ENCODE measurements around the gene EIF4G3.
"Not testable (repeated sequence)": the region's sequence is repeated elsewhere in the genome, so short reads cannot be mapped to it uniquely, and the experiment has no call there.

The EIF4G3 gene

DNA sequence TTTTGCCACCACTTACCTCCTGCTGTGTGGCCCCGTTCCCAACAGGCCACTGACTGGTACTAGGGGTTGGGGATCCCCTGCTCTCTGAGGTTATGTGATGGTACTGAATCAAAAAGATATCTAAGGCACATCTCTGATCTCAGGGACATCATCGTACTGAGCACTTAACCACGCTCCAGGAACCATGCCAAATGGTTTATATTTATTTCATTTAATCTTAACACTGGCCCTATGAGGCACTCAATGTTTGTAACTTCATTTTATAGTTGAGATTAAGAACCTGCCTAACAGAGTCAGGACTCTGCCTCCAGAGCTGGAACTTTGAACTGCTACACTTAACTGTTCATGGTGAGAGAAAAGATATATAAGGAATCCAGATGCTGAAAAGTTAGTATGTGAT lies 291.6 kb downstream of the EIF4G3 start:
- no peak for DNase-seq (ENCODE audit: low read depth in 2 of 2, low spot score in 1 of 2)

DNA sequence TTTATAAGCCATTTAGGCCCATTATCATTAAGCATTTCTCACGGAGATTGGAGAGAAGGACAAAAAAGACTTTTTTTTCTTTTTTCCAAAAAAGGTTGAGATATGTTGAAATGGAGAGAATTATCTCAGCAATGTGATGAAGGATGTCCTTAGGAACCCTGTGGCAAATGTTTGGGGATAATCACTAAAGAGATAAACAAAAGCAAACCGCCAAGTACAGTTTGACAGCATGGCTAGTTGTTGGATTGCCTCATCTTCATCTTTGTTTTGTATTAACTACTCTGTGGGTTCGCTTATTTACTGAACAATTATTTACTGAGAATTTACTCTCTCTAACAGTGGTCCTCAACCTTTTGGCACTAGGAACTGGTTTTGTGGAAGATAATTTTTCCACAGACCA lies 292.2 kb downstream of the EIF4G3 start:
- no peak for DNase-seq (ENCODE audit: low read depth in 2 of 2, low spot score in 1 of 2)

DNA sequence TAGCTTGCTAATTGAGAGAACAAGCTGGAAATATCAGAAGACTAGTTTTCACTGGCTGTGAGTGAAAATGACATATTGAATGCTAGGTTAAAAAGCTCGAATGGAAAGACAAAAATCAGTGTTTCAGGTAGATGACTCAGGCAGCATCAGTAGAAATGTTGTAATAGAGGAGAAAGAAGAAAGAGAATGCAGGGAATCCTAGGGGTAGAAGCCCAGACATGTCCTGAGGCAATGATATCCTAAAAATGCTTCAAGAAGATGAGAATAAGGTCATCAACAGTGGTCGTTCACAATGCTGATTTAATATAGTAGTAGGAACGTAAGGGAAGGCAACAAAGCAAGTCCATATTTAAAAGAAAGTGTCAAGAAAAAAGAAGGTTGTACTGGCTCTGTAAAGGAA lies 292.9 kb downstream of the EIF4G3 start:
- DNase-seq (ENCODE audit: low read depth in 2 of 2, low spot score in 1 of 2), result no peak

DNA sequence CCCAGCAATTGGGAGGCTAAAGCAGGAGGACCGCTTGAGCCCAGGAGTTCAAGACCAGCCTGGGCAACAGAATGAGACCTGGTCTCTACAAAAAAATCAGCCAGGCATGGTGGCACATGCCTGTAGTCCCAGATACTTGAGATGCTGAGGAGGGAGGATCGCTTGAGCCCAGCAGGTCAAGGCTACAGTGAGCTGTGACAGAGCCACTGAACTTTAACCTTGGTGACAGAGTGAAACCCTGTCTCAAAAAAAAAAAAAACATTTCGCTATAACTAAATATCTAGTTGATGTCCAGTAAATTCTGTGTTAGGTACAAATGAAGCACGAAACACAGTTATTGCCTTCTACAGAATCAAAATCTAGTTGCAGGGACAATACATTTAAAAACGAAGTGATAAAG lies 293.9 kb downstream of the EIF4G3 start:
- DNase-seq (ENCODE audit: low read depth in 2 of 2, low spot score in 1 of 2), result no peak

DNA sequence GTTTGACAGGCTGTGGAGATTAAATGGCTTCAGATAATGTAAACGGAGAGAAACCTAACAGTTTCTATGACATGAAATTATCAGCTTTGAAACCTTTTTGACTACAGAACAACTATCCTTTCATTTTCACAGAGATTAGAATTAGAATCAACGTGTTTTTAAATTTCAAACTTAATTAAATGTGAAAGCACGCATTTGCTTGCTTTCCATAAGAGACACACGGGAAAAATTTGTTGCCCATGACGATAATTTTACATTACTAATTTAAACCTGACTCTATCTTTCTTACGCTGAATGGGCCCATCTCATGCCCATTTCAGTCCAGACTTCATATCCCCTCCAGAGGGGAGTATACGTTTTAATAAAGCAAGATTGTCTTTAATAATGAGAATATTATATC lies 297.9 kb downstream of the EIF4G3 start:
- DNase-seq (ENCODE audit: low read depth in 2 of 2, low spot score in 1 of 2), result no peak

DNA sequence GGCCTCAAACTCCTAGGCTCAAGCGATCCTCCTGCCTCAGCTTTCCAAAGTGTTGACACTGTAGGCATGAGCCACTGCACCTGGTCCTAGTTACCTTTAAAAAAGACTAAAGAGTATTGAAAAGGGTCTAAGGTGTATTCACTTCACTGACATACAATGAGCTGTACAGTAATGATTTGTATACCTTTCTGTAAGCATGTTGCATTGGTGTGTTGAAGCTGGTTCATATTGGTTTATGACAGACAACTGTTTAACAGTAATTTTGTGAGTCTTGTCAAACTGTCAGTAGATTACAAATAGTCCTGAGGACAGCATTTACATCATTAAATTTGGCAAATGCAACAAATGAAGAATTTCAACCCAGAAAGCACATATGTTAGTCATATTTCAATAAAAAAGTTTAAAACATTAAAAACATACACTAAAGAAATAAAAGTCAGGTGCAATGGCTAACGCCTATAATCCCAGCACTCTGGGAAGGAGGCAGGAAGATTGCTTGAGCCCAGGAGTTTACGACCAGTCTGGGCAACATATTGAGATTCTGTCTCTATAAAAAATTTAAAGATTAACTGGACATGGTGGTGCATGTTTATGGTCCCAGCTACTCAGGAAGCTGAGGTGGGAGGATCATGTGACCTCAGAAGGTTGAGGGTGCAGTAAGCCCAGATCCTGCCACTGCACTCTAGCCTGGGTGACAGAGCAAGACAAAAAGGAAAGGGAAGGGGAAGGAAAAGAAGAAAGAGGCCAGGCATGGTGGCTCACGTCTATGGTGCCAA lies 301.3 kb downstream of the EIF4G3 start:
- DNase-seq (ENCODE audit: low read depth in 2 of 2, low spot score in 1 of 2), result no peak

DNA sequence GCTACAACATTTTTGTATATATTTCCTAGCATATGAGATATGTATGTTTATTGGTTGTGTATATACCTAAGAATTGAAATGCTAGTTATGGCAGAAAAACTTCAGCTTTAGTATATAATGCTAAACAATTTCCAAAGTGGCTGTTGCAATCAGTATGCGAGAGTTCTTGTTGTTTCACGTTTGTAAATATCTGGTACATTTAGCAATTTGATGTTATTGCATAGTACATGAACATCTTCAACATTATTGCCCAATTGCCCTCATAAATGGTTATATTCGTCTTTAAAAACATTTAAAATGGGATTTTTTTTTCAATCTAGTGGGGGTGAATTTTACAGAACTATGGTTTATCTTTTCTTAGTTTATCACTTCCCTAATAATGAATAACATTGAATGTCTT lies 303.4 kb downstream of the EIF4G3 start:
- DNase-seq (ENCODE audit: low read depth in 2 of 2, low spot score in 1 of 2), result no peak

DNA sequence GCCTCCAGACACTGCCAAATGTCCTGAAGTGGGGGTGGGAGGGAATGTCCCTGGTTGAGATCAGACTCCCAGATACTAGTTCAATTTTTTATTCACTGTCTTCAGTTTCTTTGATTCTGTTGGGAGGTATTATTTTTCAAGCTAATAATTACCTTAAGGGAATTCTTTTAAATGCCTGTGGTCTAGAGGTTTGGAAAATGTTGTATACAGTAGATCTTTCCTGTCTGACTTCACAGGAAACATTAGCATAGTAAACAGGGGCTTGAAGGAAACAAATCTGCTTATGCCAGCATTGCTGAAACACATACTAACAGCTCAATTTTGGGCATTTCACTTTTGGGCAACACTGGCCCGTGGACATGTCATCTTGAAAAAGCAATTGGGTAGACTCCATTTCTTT lies 305.3 kb downstream of the EIF4G3 start:
- no peak for DNase-seq (ENCODE audit: low read depth in 2 of 2, low spot score in 1 of 2)

DNA sequence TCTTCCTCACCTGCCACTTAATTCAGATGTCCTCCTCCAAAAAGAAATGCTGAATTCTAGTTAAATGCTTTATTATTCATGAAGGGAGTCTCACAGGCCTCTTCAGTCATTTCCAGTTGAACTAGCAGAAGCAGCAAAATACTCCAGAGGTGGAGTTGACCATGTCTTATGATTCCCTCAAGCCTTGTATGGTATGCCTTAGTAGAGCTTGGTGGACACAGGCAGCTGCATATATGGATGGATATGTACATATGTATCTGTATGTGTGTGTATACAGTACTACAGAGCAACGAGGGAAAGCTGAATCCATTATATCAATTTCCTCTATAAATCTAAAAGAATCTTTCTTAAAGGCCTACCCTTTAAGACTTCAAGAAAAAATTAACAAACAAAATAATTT lies 306.0 kb downstream of the EIF4G3 start:
- DNase-seq (ENCODE audit: low read depth in 2 of 2, low spot score in 1 of 2), result no peak

DNA sequence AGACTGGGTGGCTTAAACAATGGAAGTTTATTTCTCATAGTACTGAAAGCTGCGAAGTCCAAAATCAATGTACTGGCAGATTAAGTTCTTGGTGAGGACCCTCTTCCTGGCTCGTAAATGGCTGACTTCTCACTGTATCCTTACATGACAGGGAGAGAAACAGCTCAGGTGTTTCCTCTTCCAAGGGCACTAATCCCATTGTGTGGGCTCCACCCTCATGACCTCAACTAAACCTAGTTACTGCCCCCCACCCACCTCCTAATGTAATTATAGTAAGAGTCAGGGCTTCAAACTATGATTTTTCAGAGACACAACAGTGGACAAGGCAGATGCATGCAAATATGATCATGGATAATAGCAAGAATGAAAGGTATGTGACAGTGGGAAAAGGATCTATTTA lies 308.4 kb downstream of the EIF4G3 start:
- no peak for DNase-seq (ENCODE audit: low read depth in 2 of 2, low spot score in 1 of 2)

DNA sequence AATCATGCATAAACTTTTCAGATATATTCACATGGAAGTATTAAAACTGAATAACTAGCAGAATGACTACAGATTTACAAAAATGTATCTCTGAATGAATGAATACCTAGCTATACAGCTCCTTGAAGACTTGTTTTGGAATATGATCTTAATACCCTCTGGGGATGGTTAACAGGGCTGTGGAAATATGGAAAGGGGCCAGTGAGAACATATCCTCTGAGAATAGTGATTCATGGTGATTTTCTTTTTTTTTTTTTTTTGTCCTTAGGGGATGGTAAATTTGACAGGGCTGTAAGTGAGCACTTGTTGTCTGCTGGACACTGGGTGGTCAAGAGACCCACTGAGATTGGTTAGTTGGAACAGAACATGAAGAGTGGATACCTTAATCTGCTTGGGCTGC lies 308.9 kb downstream of the EIF4G3 start:
- no peak for DNase-seq (ENCODE audit: low read depth in 2 of 2, low spot score in 1 of 2)

DNA sequence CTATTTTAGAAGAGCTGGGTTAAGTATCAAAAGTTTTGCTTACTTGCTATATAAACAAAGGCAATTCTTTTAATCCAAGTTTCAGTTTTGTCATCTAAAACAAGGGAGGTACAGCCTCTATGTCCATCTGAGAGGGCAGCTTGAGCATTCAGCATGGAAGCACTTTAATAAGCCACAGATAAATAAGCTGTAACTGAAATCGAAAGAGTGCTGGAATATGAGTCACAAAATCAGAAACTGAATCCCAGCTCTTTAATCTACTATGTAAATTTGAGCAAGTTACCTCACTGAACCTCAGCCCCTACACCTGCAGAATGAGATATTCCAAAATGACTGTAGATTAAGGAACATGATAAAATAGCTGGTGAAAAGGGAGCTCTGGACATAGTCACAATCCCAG lies 309.6 kb downstream of the EIF4G3 start:
- no peak for DNase-seq (ENCODE audit: low read depth in 2 of 2, low spot score in 1 of 2)

DNA sequence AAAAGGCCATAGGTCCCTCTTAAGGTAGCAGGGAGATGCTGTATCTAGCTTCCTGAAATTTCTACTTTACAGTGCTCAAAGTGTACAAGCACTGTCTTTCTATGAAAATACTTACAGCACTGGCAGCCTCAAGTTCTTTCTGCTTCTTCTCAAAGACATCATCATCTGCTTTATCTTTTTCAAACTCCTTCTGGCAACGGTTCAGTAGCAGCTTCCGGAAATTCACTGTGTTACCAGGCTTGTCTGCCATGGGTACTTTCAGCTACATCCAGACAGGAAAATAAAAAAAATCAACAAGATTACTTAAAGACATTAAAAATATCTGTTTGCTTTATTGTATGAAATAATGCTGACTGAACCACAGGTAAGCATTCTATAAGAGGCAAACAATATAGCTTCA lies 311.7 kb downstream of the EIF4G3 start:
- no peak for DNase-seq (ENCODE audit: low read depth in 2 of 2, low spot score in 1 of 2)

DNA sequence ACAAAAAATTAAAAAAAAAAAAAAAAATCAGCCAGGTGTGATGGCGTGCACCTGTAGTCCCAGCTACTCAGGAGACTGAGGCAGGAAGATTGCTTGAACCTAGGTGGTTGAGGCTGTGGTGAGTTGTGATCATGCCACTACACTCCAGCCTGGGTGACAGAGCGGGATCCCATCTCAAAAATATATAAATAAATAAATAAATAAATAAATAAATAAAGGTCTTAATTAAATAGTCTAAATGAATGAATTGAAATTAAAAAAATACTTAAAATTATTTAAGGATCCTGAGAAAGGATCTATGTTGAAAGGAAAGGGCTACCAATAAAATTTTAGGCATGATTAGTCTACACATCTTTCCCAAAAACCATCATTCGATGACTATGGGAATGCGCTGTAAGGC lies 322.2 kb downstream of the EIF4G3 start:
- DNase-seq (ENCODE audit: low read depth in 2 of 2, low spot score in 1 of 2), result no peak

DNA sequence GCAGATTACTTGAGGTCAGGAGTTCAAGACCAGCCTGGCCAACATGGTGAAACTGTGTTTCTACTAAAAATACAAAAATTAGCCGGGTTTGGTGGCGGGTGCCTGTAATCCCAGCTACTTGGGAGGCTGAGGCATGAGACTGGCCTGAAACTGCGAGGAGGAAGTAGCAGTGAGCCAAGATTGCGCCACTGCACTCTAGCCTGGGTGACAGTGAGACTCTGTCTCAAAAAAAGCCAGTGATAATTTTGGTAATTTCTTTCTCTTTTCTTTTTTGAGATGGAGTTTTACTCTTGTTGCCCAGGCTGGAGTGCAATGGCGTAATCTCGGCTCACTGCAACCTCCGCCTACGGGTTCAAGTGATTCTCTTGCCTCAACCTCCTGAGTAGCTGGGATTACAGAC lies 324.9 kb downstream of the EIF4G3 start:
- not testable (repeated sequence) for DNase-seq (ENCODE audit: low read depth in 2 of 2, low spot score in 1 of 2)

DNA sequence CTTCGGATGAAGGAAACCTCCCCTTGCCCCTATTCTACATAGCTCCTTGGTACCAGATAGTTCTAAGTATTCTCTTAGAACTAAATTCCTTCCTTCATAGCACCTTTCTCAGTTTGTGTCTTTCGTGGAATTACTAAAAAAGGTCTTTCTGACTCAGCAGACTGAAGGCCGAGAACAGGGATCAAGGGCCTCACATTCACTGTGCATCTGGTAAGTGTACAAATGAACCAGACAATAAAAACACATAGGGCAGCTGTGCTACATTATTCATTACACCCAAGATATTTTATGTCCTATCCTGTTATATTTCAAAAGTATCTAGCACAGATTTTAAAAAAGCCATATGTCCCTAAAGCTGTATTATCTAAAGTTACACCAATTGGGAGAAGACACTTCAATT lies 326.7 kb downstream of the EIF4G3 start:
- DNase-seq (ENCODE audit: low read depth in 2 of 2, low spot score in 1 of 2), result no peak

DNA sequence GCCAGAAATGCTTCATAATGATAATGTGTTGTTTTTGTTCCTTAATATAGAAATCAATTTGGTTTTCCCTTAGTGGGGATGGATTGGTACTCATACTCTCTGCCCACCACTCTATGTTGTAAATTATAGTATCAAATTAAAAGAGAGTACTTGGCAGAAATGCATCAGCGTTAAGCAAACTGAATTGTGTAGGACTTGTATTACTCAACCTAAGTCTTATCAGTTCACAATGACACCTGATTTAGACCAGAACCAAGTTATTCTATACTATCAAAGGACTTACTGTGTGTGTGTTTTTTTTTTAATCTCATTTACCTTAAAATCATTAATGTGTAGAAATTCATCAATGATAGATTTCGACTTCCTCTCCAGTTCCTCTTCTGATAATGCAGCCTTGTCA lies 327.6 kb downstream of the EIF4G3 start:
- no peak for DNase-seq (ENCODE audit: low read depth in 2 of 2, low spot score in 1 of 2)

DNA sequence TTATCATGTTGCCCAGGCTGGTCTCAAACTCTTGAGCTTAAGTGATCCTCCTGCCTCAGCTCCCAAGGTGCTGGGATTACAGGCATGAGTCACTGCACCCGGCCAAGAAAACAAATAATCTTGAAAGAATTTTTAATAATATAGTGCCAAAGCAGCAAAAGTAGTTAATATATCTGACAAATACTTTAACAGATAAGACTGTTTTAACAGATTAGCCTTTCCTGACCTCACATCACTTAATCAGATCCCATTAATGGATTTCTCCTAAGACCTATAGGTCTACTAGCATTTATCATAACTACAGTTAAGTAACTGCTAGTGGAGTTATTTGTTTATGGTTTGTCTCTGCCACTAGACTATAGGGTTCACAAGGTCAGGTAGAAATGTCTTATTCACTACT lies 328.5 kb downstream of the EIF4G3 start:
- DNase-seq (ENCODE audit: low read depth in 2 of 2, low spot score in 1 of 2), result no peak

DNA sequence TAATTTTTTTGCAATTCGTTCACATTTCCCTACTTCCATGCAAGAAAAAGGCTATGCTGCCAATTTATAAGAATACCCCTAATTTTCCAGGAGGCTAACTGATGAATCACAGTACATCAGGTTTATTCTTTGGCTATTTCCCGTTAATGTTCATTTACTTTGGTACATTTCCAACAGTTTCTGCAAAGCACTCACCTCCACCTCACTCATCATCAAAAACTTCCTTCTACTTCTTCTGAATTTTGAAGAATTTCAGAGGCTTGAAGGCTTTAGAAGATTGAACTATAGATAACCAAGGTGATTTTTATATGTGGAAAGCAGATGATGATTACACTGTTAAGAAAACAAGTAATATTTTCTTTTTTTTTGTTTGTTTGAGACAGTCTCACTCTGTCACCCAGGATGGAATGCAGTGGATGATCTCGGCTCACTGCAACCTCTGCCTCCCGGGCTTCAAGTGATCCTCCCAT lies 329.1 kb downstream of the EIF4G3 start:
- no peak for DNase-seq (ENCODE audit: low read depth in 2 of 2, low spot score in 1 of 2)

DNA sequence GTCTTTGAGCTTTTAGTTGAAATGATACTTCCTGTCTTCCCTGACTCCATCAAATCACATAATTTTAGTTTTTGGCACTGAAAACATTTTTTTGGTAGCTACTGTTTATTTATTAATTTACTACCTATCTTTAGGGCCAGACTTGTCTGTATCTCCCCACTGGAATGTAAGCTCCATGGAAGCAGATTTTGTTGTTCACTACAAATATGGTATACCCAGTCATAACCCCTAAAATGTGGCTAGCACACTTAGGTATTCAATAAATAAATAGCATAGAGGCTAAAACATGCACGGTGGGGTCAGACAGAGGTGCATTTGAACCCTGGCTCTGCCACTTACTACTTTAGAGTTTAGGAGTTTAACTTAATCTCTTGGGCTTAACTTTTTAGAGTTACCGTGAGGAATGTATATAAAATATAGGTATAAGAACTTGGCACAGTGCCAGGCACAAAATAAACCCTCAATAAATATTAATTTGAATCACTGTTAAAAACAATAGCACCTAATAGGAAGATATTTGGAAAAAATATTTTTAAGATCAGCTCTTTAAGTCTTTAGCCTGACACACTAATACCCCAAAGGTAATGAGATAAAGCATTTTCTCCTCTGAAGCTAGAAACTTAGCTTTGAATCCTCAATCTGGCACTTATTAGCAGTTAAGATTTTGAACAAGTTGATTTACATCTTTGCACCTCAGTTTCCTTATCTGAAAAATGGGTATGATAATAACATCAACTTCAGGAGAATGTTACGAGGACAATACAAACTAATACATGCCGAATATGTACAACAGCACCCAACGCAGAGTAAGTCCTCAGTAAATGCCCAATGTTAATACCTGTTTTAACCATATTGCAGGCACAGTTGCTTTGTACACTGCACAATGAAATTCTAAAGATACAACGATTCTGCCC lies 330.0 kb downstream of the EIF4G3 start:
- no peak for DNase-seq (ENCODE audit: low read depth in 2 of 2, low spot score in 1 of 2)

DNA sequence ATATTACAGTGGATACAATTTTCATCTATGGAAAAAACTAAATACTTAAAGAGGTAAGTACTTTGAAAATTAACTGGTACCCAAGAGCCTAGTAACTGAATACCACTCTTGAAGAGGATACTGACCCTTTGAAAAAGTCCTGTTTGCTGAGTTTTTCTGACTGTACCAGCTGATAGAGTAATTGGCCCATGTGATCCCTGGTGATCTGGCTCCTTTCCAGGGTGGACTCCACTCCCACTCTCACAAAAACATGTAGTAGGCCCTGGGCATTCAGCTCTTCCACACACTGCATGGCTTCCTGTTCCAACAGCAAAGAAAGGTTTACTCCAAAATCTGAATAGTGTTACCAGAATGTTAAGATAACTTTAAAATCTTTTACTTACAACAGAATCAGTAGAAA lies 336.0 kb downstream of the EIF4G3 start:
- DNase-seq (ENCODE audit: low read depth in 2 of 2, low spot score in 1 of 2), result no peak

DNA sequence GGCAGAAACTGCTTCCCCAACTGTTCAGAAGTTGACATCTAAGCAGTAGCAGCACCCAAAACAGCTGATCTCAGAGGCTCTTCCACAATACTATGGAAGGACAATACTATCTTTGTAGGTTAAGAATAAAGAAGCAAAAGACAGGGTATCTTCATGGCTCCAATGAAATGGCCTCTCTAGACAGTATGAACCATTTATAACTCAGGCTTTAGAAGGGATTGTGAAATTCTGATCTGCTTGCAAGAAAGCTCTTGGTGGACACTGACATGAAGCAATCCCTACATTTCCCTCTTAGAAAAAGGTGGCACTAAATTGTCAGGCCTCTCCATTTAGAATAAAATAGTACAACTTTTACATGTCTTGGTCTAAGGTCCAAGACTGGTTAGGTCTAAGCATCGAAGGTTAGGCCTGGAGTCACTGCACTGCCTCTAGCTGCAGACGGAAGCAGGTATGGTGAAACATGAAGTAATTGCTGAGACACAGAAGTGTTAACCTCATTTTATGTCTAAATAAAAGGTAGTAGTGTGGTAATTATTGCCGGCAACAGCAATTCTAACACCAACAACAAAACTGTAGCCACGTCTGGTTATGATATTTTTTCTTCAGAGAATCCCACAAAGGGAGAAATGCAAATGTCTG lies 339.0 kb downstream of the EIF4G3 start:
- DNase-seq (ENCODE audit: low read depth in 2 of 2, low spot score in 1 of 2), result no peak

Measured in stimulated activated CD8-positive, alpha-beta memory T cell treated with anti-CD3 and anti-CD28 coated beads, Interleukin-4, amount 100 ng/mL, for 4 hours (primary cell).